GM18873 (cell line): ENCODE data around the gene USP17L13.
"Not testable (repeated sequence)": the region's sequence is repeated elsewhere in the genome, so short reads cannot be mapped to it uniquely, and the experiment has no call there.

Experiments
- ATAC-seq: cut with Tn5 transposase; IDR thresholded peaks from one replicate; pipeline ENCODE4 v1.9.1; 2021; ENCODE audit warnings: mild to moderate bottlenecking, moderate library complexity, moderate number of reproducible peaks; ENCODE audit not compliant: unreplicated experiment, low FRiP score

USP17L13 gene, protein sequence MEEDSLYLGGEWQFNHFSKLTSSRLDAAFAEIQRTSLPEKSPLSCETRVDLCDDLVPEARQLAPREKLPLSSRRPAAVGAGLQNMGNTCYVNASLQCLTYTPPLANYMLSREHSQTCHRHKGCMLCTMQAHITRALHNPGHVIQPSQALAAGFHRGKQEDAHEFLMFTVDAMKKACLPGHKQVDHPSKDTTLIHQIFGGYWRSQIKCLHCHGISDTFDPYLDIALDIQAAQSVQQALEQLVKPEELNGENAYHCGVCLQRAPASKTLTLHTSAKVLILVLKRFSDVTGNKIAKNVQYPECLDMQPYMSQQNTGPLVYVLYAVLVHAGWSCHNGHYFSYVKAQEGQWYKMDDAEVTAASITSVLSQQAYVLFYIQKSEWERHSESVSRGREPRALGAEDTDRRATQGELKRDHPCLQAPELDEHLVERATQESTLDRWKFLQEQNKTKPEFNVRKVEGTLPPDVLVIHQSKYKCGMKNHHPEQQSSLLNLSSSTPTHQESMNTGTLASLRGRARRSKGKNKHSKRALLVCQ

DNA sequence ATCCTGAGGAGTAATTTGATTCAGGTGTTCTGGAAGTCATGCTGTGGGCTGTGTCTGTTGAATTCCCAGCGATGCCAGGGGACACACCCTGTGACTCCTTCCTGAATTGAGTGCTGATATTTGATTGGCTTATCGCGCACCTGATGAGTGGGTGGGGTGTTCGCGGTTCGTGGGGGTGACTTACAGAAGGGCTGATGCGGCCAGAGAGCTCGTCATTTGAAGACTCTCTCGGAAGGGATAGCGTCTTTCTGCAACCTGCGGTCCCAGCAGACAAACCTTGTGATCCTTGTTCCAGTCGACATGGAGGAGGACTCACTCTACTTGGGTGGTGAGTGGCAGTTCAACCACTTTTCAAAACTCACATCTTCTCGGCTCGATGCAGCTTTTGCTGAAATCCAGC lies at the start of gene USP17L13:
USP17L13 (plus strand) TSS at position 301 of the 400 bp plus-strand sequence; CDS start at position 301, 0 bp downstream.
- ATAC-seq, result not testable (repeated sequence)

DNA sequence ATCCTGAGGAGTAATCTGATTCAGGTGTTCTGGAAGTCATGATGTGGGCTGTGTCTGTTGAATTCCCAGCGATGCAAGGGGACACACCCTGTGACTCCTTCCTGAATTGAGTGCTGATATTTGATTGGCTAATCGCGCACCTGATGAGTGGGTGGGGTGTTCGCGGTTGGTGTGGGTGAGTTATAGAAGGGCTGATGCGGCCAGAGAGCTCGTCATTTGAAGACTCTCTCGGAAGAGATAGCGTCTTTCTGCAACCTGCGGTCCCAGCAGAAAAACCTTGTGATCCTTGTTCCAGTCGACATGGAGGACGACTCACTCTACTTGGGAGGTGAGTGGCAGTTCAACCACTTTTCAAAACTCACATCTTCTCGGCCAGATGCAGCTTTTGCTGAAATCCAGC lies 14.3 kb upstream of the USP17L13 start, which contains the start of gene USP17L10:
USP17L10 (plus strand) TSS at position 301 of the 400 bp plus-strand sequence; CDS start at position 301, 0 bp downstream.
- ATAC-seq, result not testable (repeated sequence)

DNA sequence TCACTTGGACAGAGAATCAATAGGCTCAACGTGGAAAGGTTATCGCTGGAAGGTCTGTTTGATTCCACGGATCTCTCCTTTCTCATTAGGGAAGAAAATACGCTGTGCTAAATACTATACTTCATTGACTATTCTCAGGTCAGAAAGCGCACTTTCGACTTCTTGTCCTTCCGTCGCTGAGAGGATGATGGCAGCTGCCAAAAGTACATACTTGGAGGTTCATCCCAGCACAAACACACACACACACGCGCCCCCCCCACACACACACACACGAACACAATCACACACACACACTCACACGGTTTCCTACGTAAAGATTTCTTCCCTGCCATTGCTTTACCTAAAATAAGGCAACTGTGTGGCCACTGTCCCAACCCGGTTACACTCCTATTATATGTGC lies 10.0 kb upstream of the USP17L13 start:
- ATAC-seq, result not testable (repeated sequence)

DNA sequence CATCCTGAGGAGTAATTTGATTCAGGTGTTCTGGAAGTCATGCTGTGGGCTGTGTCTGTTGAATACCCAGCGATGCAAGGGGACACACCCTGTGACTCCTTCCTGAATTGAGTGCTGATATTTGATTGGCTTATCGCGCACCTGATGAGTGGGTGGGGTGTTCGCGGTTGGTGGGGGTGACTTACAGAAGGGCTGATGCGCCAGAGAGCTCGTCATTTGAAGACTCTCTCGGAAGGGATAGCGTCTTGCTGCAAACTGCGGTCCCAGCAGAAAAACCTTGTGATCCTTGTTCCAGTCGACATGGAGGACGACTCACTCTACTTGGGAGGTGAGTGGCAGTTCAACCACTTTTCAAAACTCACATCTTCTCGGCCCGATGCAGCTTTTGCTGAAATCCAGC lies 9.6 kb upstream of the USP17L13 start, which contains the start of gene USP17L11:
USP17L11 (plus strand) TSS at position 301 of the 400 bp plus-strand sequence; CDS start at position 301, 0 bp downstream.
- ATAC-seq, result not testable (repeated sequence)

DNA sequence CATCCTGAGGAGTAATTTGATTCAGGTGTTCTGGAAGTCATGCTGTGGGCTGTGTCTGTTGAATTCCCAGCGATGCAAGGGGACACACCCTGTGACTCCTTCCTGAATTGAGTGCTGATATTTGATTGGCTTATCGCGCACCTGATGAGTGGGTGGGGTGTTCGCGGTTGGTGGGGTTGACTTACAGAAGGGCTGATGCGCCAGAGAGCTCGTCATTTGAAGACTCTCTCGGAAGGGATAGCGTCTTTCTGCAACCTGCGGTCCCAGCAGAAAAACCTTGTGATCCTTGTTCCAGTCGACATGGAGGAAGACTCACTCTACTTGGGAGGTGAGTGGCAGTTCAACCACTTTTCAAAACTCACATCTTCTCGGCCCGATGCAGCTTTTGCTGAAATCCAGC lies 4.8 kb upstream of the USP17L13 start, which contains the start of gene USP17L12:
USP17L12 (plus strand) TSS at position 301 of the 400 bp plus-strand sequence; CDS start at position 301, 0 bp downstream.
- ATAC-seq, result not testable (repeated sequence)

DNA sequence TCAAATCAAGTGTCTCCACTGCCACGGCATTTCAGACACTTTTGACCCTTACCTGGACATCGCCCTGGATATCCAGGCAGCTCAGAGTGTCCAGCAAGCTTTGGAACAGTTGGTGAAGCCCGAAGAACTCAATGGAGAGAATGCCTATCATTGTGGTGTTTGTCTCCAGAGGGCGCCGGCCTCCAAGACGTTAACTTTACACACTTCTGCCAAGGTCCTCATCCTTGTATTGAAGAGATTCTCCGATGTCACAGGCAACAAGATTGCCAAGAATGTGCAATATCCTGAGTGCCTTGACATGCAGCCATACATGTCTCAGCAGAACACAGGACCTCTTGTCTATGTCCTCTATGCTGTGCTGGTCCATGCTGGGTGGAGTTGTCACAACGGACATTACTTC lies 5.6 kb downstream of the USP17L13 start:
- ATAC-seq, result not testable (repeated sequence)

DNA sequence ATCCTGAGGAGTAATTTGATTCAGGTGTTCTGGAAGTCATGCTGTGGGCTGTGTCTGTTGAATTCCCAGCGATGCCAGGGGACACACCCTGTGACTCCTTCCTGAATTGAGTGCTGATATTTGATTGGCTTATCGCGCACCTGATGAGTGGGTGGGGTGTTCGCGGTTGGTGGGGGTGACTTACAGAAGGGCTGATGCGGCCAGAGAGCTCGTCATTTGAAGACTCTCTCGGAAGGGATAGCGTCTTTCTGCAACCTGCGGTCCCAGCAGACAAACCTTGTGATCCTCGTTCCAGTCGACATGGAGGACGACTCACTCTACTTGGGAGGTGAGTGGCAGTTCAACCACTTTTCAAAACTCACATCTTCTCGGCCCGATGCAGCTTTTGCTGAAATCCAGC lies 9.4 kb downstream of the USP17L13 start, which contains the start of gene USP17L15:
USP17L15 (plus strand) TSS at position 301 of the 400 bp plus-strand sequence; CDS start at position 301, 0 bp downstream.
- ATAC-seq, result not testable (repeated sequence)

DNA sequence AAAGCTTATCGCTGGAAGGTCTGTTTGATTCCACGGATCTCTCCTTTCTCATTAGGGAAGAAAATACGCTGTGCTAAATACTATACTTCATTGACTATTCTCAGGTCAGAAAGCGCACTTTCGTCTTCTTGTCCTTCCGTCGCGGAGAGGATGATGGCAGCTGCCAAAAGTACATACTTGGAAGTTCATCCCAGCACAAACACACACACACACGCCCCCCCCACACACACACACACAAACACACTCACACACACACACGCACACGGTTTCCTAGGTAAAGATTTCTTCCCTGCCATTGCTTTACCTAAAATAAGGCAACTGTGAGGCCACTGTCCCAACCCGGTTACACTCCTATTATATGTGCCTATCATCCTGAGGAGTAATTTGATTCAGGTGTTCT lies 13.8 kb downstream of the USP17L13 start:
- not testable (repeated sequence) for ATAC-seq

DNA sequence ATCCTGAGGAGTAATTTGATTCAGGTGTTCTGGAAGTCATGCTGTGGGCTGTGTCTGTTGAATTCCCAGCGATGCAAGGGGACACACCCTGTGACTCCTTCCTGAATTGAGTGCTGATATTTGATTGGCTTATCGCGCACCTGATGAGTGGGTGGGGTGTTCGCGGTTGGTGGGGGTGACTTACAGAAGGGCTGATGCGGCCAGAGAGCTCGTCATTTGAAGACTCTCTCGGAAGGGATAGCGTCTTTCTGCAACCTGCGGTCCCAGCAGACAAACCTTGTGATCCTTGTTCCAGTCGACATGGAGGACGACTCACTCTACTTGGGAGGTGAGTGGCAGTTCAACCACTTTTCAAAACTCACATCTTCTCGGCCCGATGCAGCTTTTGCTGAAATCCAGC lies 18.9 kb downstream of the USP17L13 start, which contains the start of gene USP17L17:
USP17L17 (plus strand) TSS at position 301 of the 400 bp plus-strand sequence; CDS start at position 301, 0 bp downstream.
- not testable (repeated sequence) for ATAC-seq

DNA sequence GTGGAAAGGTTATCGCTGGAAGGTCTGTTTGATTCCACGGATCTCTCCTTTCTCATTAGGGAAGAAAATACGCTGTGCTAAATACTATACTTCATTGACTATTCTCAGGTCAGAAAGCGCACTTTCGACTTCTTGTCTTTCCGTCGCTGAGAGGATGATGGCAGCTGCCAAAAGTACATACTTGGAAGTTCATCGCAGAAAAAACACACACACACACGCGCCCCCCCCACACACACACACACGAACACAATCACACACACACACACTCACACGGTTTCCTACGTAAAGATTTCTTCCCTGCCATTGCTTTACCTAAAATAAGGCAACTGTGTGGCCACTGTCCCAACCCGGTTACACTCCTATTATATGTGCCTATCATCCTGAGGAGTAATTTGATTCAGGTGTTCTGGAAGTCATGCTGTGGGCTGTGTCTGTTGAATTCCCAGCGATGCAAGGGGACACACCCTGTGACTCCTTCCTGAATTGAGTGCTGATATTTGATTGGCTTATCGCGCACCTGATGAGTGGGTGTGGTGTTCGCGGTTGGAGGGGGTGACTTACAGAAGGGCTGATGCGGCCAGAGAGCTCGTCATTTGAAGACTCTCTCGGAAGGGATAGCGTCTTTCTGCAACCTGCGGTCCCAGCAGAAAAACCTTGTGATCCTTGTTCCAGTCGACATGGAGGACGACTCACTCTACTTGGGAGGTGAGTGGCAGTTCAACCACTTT lies 23.4 kb downstream of the USP17L13 start, which contains the start of gene USP17L18:
USP17L18 (plus strand) TSS at position 678 of the 728 bp plus-strand sequence; CDS start at position 678, 0 bp downstream.
- ATAC-seq, result not testable (repeated sequence)

DNA sequence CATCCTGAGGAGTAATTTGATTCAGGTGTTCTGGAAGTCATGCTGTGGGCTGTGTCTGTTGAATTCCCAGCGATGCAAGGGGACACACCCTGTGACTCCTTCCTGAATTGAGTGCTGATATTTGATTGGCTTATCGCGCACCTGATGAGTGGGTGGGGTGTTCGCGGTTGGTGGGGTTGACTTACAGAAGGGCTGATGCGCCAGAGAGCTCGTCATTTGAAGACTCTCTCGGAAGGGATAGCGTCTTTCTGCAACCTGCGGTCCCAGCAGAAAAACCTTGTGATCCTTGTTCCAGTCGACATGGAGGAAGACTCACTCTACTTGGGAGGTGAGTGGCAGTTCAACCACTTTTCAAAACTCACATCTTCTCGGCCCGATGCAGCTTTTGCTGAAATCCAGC lies 28.4 kb downstream of the USP17L13 start, which contains the start of gene USP17L19:
USP17L19 (plus strand) TSS at position 301 of the 400 bp plus-strand sequence; CDS start at position 301, 0 bp downstream.
- not testable (repeated sequence) for ATAC-seq

DNA sequence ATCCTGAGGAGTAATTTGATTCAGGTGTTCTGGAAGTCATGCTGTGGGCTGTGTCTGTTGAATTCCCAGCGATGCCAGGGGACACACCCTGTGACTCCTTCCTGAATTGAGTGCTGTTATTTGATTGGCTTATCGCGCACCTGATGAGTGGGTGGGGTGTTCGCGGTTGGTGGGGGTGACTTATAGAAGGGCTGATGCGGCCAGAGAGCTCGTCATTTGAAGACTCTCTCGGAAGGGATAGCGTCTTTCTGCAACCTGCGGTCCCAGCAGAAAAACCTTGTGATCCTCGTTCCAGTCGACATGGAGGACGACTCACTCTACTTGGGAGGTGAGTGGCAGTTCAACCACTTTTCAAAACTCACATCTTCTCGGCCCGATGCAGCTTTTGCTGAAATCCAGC lies 33.1 kb downstream of the USP17L13 start, which contains the start of gene USP17L20:
USP17L20 (plus strand) TSS at position 301 of the 400 bp plus-strand sequence; CDS start at position 301, 0 bp downstream.
- ATAC-seq, result not testable (repeated sequence)

DNA sequence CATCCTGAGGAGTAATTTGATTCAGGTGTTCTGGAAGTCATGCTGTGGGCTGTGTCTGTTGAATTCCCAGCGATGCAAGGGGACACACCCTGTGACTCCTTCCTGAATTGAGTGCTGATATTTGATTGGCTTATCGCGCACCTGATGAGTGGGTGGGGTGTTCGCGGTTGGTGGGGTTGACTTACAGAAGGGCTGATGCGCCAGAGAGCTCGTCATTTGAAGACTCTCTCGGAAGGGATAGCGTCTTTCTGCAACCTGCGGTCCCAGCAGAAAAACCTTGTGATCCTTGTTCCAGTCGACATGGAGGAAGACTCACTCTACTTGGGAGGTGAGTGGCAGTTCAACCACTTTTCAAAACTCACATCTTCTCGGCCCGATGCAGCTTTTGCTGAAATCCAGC lies 37.9 kb downstream of the USP17L13 start, which contains the start of gene USP17L21:
USP17L21 (plus strand) TSS at position 301 of the 400 bp plus-strand sequence; CDS start at position 301, 0 bp downstream.
- ATAC-seq, result not testable (repeated sequence)

DNA sequence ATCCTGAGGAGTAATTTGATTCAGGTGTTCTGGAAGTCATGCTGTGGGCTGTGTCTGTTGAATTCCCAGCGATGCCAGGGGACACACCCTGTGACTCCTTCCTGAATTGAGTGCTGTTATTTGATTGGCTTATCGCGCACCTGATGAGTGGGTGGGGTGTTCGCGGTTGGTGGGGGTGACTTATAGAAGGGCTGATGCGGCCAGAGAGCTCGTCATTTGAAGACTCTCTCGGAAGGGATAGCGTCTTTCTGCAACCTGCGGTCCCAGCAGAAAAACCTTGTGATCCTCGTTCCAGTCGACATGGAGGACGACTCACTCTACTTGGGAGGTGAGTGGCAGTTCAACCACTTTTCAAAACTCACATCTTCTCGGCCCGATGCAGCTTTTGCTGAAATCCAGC lies 42.6 kb downstream of the USP17L13 start, which contains the start of gene USP17L22:
USP17L22 (plus strand) TSS at position 301 of the 400 bp plus-strand sequence; CDS start at position 301, 0 bp downstream.
- not testable (repeated sequence) for ATAC-seq

DNA sequence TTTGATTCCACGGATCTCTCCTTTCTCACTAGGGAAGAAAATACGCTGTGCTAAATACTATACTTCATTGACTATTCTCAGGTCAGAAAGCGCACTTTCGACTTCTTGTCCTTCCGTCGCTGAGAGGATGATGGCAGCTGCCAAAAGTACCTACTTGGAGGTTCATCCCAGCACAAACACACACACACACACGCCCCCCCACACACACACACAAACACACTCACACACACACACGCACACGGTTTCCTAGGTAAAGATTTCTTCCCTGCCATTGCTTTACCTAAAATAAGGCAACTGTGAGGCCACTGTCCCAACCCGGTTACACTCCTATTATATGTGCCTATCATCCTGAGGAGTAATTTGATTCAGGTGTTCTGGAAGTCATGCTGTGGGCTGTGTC lies 47.0 kb downstream of the USP17L13 start:
- not testable (repeated sequence) for ATAC-seq
